ENCODE data around the gene TNFRSF11A. TPM values are rescaled to one million over a fixed set of nuclear protein-coding genes. Genes with fewer than 3 reads are reported as not detected.

Gene TNFRSF11A
- total RNA-seq, 1 donor: under 0.01 TPM

DNA sequence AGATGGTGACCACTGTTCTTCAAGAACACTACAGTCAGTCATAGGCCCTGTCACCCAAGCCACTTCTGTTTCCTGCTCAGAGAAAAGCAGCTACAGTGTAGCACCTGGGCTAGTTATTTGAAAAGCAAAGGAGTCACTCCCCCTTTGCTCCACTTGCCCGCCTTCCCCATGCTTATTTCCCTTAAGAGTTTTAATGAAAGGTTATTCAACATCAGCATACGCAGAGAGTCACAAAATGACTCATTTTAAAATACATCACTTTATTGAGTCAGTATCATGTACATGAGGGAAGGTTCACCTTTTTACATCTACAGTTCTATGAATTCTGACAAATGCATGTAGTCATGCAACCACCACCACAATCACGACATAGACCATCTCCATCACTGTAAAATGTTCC is 71.3 kb downstream of the TNFRSF11A start:
- no peaks in the 10 kb centered on the region for H3K79me2 ChIP-seq (ENCODE audit: insufficient read depth, low read length)

DNA sequence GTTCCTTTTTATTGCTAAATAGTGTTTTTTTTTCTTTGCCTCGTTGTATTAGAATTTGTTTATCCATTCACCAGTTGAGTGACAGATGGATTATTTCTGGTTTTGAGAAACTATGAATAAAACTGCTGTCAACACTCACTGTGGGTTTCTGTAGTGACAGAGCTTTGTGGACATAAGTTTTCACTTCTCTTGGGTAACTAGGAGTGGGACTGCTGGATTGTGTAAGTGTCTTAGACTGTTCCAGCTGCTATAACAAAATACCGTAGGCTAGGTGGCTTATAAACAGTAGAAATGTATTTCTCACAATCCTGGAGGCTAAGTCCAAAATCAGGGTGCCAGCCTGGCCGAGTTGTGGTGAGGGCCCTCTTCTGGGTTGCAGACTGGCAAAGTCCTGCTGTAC is 71.9 kb downstream of the TNFRSF11A start:
- Histone ChIP-seq H3K27me3 (ENCODE audit: insufficient read depth, low read length) (peaks cover 30% of the 10 kb centered on the region), H3K4me3 (ENCODE audit: insufficient read depth, low read length) (no peak overlapping the region), H4K20me1 (ENCODE audit: insufficient read depth, low read length) (no peaks in the 10 kb centered on the region)

More for the DNA sequence above, 71.3 kb downstream of the TNFRSF11A start:
- H3K4me1 ChIP-seq (ENCODE audit: insufficient read depth, low read length): no peaks in the 10 kb centered on the region
- no peak for DNase-seq (ENCODE audit: insufficient read length, low spot score, missing footprints)
- H3K9me3 ChIP-seq (ENCODE audit: low read depth, low read length): no peaks in the 10 kb centered on the region
- no peaks in the 10 kb centered on the region for H4K20me1 ChIP-seq (ENCODE audit: insufficient read depth, low read length)
- H2AFZ ChIP-seq (ENCODE audit: low read length): no peak overlapping the region
- H3K4me2 ChIP-seq (ENCODE audit: insufficient read depth, low read length): no peak overlapping the region
- no peak overlapping the region for H3K4me3 ChIP-seq (ENCODE audit: insufficient read depth, low read length)
- H3K27me3 ChIP-seq (ENCODE audit: insufficient read depth, low read length): peaks cover 30% of the 10 kb centered on the region
- TF ChIP-seq, protein P1, sequence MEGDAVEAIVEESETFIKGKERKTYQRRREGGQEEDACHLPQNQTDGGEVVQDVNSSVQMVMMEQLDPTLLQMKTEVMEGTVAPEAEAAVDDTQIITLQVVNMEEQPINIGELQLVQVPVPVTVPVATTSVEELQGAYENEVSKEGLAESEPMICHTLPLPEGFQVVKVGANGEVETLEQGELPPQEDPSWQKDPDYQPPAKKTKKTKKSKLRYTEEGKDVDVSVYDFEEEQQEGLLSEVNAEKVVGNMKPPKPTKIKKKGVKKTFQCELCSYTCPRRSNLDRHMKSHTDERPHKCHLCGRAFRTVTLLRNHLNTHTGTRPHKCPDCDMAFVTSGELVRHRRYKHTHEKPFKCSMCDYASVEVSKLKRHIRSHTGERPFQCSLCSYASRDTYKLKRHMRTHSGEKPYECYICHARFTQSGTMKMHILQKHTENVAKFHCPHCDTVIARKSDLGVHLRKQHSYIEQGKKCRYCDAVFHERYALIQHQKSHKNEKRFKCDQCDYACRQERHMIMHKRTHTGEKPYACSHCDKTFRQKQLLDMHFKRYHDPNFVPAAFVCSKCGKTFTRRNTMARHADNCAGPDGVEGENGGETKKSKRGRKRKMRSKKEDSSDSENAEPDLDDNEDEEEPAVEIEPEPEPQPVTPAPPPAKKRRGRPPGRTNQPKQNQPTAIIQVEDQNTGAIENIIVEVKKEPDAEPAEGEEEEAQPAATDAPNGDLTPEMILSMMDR (IDR thresholded peaks at IDR 0.05; ENCODE audit: extremely low read depth, low read depth, low read length): no peak
- no peaks in the 10 kb centered on the region for H3K36me3 ChIP-seq (ENCODE audit: insufficient read depth, low read length)
- no peak overlapping the region for H3K27ac ChIP-seq (ENCODE audit: low read depth, low read length)

DNA sequence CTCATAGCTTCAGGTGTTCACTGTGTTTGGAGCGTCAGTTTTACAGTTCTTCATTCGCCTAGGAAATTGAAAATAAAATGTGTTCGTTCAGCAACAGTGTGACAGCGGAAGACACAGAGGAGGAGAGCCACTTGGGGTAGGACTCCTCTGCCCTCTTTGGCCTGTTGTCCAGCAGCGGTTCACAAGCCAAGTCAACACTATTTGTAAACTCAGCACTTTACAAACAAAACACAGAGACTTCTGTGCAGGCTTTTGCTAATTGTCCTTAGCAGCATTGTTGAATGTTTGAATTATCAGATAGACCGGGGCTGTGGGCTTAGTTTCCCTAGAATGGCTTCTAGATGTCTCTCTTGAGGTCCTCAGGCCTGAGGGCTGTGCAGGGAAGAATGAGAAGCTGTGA is 73.2 kb downstream of the TNFRSF11A start:
- TF ChIP-seq, protein P1 (IDR thresholded peaks at IDR 0.05; ENCODE audit: extremely low read depth, low read depth, low read length): no peak
- no peaks in the 10 kb centered on the region for H3K4me1 ChIP-seq (ENCODE audit: insufficient read depth, low read length)

More for the DNA sequence above, 71.9 kb downstream of the TNFRSF11A start:
- TF ChIP-seq, protein P1 (IDR thresholded peaks at IDR 0.05; ENCODE audit: extremely low read depth, low read depth, low read length): no peak
- Histone ChIP-seq H2AFZ (ENCODE audit: low read length) (no peak overlapping the region), H3K9me3 (ENCODE audit: low read depth, low read length) (no peaks in the 10 kb centered on the region), H3K79me2 (ENCODE audit: insufficient read depth, low read length) (no peaks in the 10 kb centered on the region), H3K4me1 (ENCODE audit: insufficient read depth, low read length) (no peaks in the 10 kb centered on the region), H3K36me3 (ENCODE audit: insufficient read depth, low read length) (no peaks in the 10 kb centered on the region), H3K27ac (ENCODE audit: low read depth, low read length) (no peak overlapping the region), H3K4me2 (ENCODE audit: insufficient read depth, low read length) (no peak overlapping the region)
- DNase-seq (ENCODE audit: insufficient read length, low spot score, missing footprints): no peak

DNA sequence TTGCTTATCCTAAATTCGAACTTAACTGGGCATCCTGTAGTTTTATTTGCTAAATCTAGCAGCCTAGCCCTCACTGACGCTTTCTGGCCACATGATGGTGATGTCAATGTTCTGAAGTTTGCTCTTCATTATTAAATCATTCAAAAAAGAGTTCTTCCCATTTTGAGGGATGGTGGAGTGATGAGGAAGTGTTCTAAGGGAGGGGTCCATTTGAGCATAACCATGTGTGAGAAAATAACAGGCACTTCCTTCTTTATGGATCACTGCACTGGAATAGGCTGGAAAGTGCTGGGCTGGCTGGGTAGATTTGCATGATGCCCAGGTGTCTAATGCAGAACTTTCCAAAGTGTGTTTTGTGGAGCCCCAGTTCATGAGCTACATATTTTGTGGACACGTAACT is 74.2 kb downstream of the TNFRSF11A start:
- TF ChIP-seq, protein P1 (IDR thresholded peaks at IDR 0.05; ENCODE audit: extremely low read depth, low read depth, low read length): no peak
- no peaks in the 10 kb centered on the region for H3K79me2 ChIP-seq (ENCODE audit: insufficient read depth, low read length)
- H3K9me3 ChIP-seq (ENCODE audit: low read depth, low read length): no peaks in the 10 kb centered on the region
- no peak overlapping the region for H3K4me3 ChIP-seq (ENCODE audit: insufficient read depth, low read length)
- H3K27ac ChIP-seq (ENCODE audit: low read depth, low read length): no peak overlapping the region
- H3K27me3 ChIP-seq (ENCODE audit: insufficient read depth, low read length): peaks cover 18% of the 10 kb centered on the region
- no peak for DNase-seq (ENCODE audit: insufficient read length, low spot score, missing footprints)
- H3K4me2 ChIP-seq (ENCODE audit: insufficient read depth, low read length): no peak overlapping the region
- H4K20me1 ChIP-seq (ENCODE audit: insufficient read depth, low read length): no peaks in the 10 kb centered on the region
- H3K4me1 ChIP-seq (ENCODE audit: insufficient read depth, low read length): no peaks in the 10 kb centered on the region
- H3K36me3 ChIP-seq (ENCODE audit: insufficient read depth, low read length): no peaks in the 10 kb centered on the region
- H2AFZ ChIP-seq (ENCODE audit: low read length): no peak overlapping the region

More for the DNA sequence above, 73.2 kb downstream of the TNFRSF11A start:
- H3K9me3 ChIP-seq (ENCODE audit: low read depth, low read length): no peaks in the 10 kb centered on the region
- H3K4me3 ChIP-seq (ENCODE audit: insufficient read depth, low read length): no peak overlapping the region
- no peaks in the 10 kb centered on the region for H4K20me1 ChIP-seq (ENCODE audit: insufficient read depth, low read length)
- H3K27me3 ChIP-seq (ENCODE audit: insufficient read depth, low read length): peaks cover 22% of the 10 kb centered on the region
- H3K4me2 ChIP-seq (ENCODE audit: insufficient read depth, low read length): no peak overlapping the region
- DNase-seq (ENCODE audit: insufficient read length, low spot score, missing footprints): no peak
- H3K79me2 ChIP-seq (ENCODE audit: insufficient read depth, low read length): no peaks in the 10 kb centered on the region
- H2AFZ ChIP-seq (ENCODE audit: low read length): no peak overlapping the region
- H3K27ac ChIP-seq (ENCODE audit: low read depth, low read length): no peak overlapping the region
- no peaks in the 10 kb centered on the region for H3K36me3 ChIP-seq (ENCODE audit: insufficient read depth, low read length)

All from osteoblast (primary cell).